HL-60 (cell line): ENCODE measurements around the gene PKN3.

Source experiments
- POLR2AphosphoS5 ChIP-seq: IDR thresholded peaks from 2 replicates; pipeline ENCODE4 v1.6.1; 2012; ENCODE audit warnings: low read depth
- TF ChIP-seq, protein P1 (sequence below): IDR thresholded peaks from one replicate; pipeline ENCODE4 v1.5.1; 2011; ENCODE audit warnings: low read length, control low read depth, inconsistent platforms; ENCODE audit not compliant: insufficient read depth

DNA sequence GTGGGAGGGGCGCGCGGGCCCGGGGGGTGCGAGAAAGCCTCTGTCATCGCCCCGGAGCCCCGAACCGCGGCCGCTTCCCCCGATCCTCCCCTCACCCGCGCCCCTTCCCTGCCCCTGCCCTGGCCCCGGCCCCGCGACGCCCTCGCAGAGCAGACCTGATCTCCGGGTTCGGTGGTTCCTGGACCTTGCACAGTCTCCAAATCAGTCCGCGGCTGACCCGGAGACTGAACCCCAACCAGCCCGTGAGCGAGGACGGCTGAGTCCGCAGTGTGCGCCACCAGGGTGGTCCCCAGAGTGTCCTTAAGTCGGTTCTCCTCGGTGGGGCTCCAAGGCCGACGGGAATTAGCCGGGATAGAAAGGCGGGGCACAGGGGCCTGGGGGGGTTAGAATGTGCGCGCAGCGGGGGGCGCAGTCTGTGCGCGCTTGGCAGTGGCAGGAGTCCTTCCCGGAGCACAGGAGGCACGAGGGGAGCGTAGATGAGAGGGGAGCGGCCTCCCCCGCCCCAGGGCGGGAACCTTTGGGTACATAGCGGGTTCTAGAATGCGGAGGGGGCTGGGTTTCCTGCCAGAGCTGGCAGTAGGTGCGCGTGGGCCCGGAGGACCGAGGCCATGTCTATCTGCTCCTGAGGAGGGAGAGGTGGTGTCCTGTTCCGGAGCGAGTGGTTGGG, 779 bp downstream of the PKN3 start:
- TF ChIP-seq, protein P1, sequence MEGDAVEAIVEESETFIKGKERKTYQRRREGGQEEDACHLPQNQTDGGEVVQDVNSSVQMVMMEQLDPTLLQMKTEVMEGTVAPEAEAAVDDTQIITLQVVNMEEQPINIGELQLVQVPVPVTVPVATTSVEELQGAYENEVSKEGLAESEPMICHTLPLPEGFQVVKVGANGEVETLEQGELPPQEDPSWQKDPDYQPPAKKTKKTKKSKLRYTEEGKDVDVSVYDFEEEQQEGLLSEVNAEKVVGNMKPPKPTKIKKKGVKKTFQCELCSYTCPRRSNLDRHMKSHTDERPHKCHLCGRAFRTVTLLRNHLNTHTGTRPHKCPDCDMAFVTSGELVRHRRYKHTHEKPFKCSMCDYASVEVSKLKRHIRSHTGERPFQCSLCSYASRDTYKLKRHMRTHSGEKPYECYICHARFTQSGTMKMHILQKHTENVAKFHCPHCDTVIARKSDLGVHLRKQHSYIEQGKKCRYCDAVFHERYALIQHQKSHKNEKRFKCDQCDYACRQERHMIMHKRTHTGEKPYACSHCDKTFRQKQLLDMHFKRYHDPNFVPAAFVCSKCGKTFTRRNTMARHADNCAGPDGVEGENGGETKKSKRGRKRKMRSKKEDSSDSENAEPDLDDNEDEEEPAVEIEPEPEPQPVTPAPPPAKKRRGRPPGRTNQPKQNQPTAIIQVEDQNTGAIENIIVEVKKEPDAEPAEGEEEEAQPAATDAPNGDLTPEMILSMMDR: no peak
- TF ChIP-seq POLR2AphosphoS5: no peak
